H1 (cell line): Measurements from ENCODE around the gene AFAP1L1. TPM values are rescaled to one million over a fixed set of nuclear protein-coding genes. Genes with fewer than 3 reads are reported as not detected.

Experiments
- CTCF ChIA-PET: fragments of 300-600 bp; sonication (Branson Sonifier 250); formaldehyde crosslinking; loops from one replicate; lab custom pipeline; 2021; ENCODE audit not compliant: partially characterized antibody; lab: Charles Lee
- POLR2A ChIA-PET: fragments of 300-600 bp; sonication (Branson Sonifier 250); formaldehyde crosslinking; loops from one replicate; lab custom pipeline; 2021; ENCODE audit warnings: inconsistent platforms; ENCODE audit not compliant: partially characterized antibody; lab: Charles Lee
- DNase-seq, 2 experiments: peaks; one replicate each; pipeline versions ENCODE4 v3.0.0 to v3.0.0-alpha.2; 2010 to 2022; ENCODE audit warnings: low spot score in 2 of 2, low read depth in 1 of 2, mixed read lengths in 1 of 2
- FAIRE-seq: peaks from 2 replicates; lab custom pipeline; 2011; peaks lifted over from hg19 to GRCh38; lab: Jason Lieb, UNC
- H2AFZ ChIP-seq: 2 replicates; pipeline ENCODE4 v1.8.1; 2012; ENCODE audit warnings: low read length, inconsistent platforms
- H2AK5ac ChIP-seq: 2 replicates; pipeline ENCODE4 v1.6.1; 2013; ENCODE audit warnings: low read depth, low read length
- H2BK120ac ChIP-seq: replicated peaks from 2 replicates; pipeline ENCODE3; 2013; ENCODE audit warnings: low read depth, low read length, inconsistent platforms
- H2BK12ac ChIP-seq: 2 replicates; pipeline ENCODE4 v1.6.1; 2013; ENCODE audit warnings: low read depth, low read length
- H2BK15ac ChIP-seq: 2 replicates; pipeline ENCODE4 v1.6.1; 2013; ENCODE audit warnings: low read length
- H2BK20ac ChIP-seq: 2 replicates; pipeline ENCODE4 v1.6.1; 2013; ENCODE audit warnings: low read length
- H2BK5ac ChIP-seq: 2 replicates; pipeline ENCODE4 v1.6.1; 2013; ENCODE audit warnings: low read depth, low read length
- H3K14ac ChIP-seq: 2 replicates; pipeline ENCODE4 v1.6.1; 2013; ENCODE audit warnings: inconsistent platforms; ENCODE audit not compliant: insufficient read length
- H3K18ac ChIP-seq: 2 replicates; pipeline ENCODE4 v1.6.1; 2013; ENCODE audit warnings: low read length; ENCODE audit errors: extremely low read depth
- H3K23ac ChIP-seq: 2 replicates; pipeline ENCODE4 v1.6.1; 2013; ENCODE audit warnings: inconsistent platforms; ENCODE audit not compliant: insufficient read length
- H3K23me2 ChIP-seq: 2 replicates; pipeline ENCODE4 v1.6.1; 2013; ENCODE audit warnings: low read depth, low read length
- H3K27ac ChIP-seq: 2 replicates; pipeline ENCODE4 v1.6.1; 2011; ENCODE audit warnings: low read depth, low read length, inconsistent platforms
- H3K27me3 ChIP-seq, 4 experiments: replicated peaks in 1 of 4; 1 replicate in 1 of 4; 2 replicates in 3 of 4; pipeline versions ENCODE4 v1.6.1 to v1.8.1; 2011 to 2013; ENCODE audit warnings: low read length in 3 of 4, mild to moderate bottlenecking in 3 of 4, inconsistent platforms in 2 of 4, mixed read lengths in 2 of 4, moderate library complexity in 1 of 4; ENCODE audit not compliant: control insufficient read depth in 3 of 4, insufficient read depth in 3 of 4; ENCODE audit errors: extremely low read depth in 1 of 4
- H3K36me3 ChIP-seq, 4 experiments: 2 replicates each; pipeline versions ENCODE4 v1.6.1 to v1.8.1; 2011 to 2013; ENCODE audit warnings: mild to moderate bottlenecking in 4 of 4, low read length in 3 of 4, moderate library complexity in 2 of 4, control low read depth in 1 of 4, inconsistent platforms in 1 of 4; ENCODE audit not compliant: insufficient read depth in 4 of 4, control insufficient read depth in 2 of 4
- H3K4ac ChIP-seq: replicated peaks from 2 replicates; pipeline ENCODE3; 2013; ENCODE audit warnings: low read length, low read depth, mixed read lengths, inconsistent platforms; ENCODE audit not compliant: insufficient read length
- H3K4me1 ChIP-seq, 4 experiments: replicated peaks in 1 of 4; 1 replicate in 1 of 4; 2 replicates in 3 of 4; pipeline versions ENCODE4 v1.6.1 to v1.8.1; 2011 to 2013; ENCODE audit warnings: low read length in 3 of 4, inconsistent platforms in 2 of 4, mixed read lengths in 1 of 4; ENCODE audit not compliant: insufficient read depth in 4 of 4, control insufficient read depth in 3 of 4
- H3K4me2 ChIP-seq, 2 experiments: 2 replicates each; pipeline versions ENCODE4 v1.6.1 to v1.8.1; 2011 to 2013; ENCODE audit warnings: low read depth in 2 of 2, low read length in 2 of 2, control low read depth in 1 of 2, inconsistent platforms in 1 of 2, mild to moderate bottlenecking in 1 of 2; ENCODE audit not compliant: insufficient read depth in 1 of 2
- H3K4me3 ChIP-seq, 4 experiments: fragments of 200-600, 300-600 bp in 1 of 4; sonication (generic), shearing (Covaris generic), sonication (Bioruptor Twin) in 1 of 4; 2 replicates each; pipeline versions ENCODE4 v1.5.1 to v1.8.1; 2011 to 2016; ENCODE audit warnings: low read length in 4 of 4, low read depth in 3 of 4, control low read depth in 2 of 4, inconsistent platforms in 2 of 4, mild to moderate bottlenecking in 2 of 4, mixed read lengths in 1 of 4, moderate library complexity in 1 of 4; ENCODE audit not compliant: insufficient read depth in 2 of 4; ENCODE audit errors: extremely low read depth in 1 of 4
- H3K56ac ChIP-seq: replicated peaks from 2 replicates; pipeline ENCODE3; 2013; ENCODE audit warnings: low read depth, mild to moderate bottlenecking, mixed read lengths, low read length, inconsistent platforms; ENCODE audit not compliant: insufficient read length
- H3K79me1 ChIP-seq: 2 replicates; pipeline ENCODE4 v1.6.1; 2013; ENCODE audit warnings: low read depth, low read length, control low read depth
- H3K79me2 ChIP-seq, 2 experiments: 2 replicates each; pipeline versions ENCODE4 v1.6.1 to v1.8.1; 2012 to 2013; ENCODE audit warnings: low read length in 2 of 2, mild to moderate bottlenecking in 2 of 2, inconsistent platforms in 1 of 2; ENCODE audit not compliant: insufficient read depth in 2 of 2, control insufficient read depth in 1 of 2
- H3K9ac ChIP-seq, 4 experiments: replicated peaks in 1 of 4; 1 replicate in 1 of 4; 2 replicates in 3 of 4; pipeline versions ENCODE4 v1.6.1 to v1.8.1; 2011 to 2013; ENCODE audit warnings: low read depth in 3 of 4, low read length in 3 of 4, control low read depth in 2 of 4, mild to moderate bottlenecking in 2 of 4, moderate library complexity in 2 of 4, inconsistent platforms in 1 of 4; ENCODE audit errors: extremely low read depth in 1 of 4
- H3K9me3 ChIP-seq, 2 experiments: 2 replicates each; pipeline versions ENCODE4 v1.6.1 to v1.8.1; 2012 to 2013; ENCODE audit warnings: mild to moderate bottlenecking in 2 of 2, moderate library complexity in 2 of 2, control low read depth in 1 of 2, inconsistent platforms in 1 of 2, low read depth in 1 of 2, low read length in 1 of 2, mixed read lengths in 1 of 2; ENCODE audit not compliant: insufficient read depth in 2 of 2
- H4K20me1 ChIP-seq, 2 experiments: replicated peaks in 1 of 2; 2 replicates each; pipeline versions ENCODE3 to v1.8.1; 2011 to 2013; ENCODE audit warnings: inconsistent platforms in 2 of 2, low read length in 2 of 2, mild to moderate bottlenecking in 1 of 2; ENCODE audit not compliant: insufficient read depth in 2 of 2, control insufficient read depth in 1 of 2
- H4K5ac ChIP-seq: 2 replicates; pipeline ENCODE4 v1.6.1; 2013; ENCODE audit warnings: low read length, low read depth, mixed read lengths, inconsistent platforms; ENCODE audit not compliant: insufficient read length
- H4K8ac ChIP-seq: 2 replicates; pipeline ENCODE4 v1.8.0; 2013; ENCODE audit warnings: mild to moderate bottlenecking, moderate library complexity, low read length, inconsistent platforms; ENCODE audit not compliant: insufficient read depth; ENCODE audit errors: extremely low read depth
- H4K91ac ChIP-seq: replicated peaks from 2 replicates; pipeline ENCODE3; 2013; ENCODE audit warnings: low read length, mixed read lengths, inconsistent platforms; ENCODE audit not compliant: insufficient read length
- GTF2F1 ChIP-seq: IDR thresholded peaks from 2 replicates; pipeline ENCODE4 v1.6.1; 2012; ENCODE audit warnings: low read depth, low read length, improper control_type of control experiment, borderline replicate concordance
- NANOG ChIP-seq: IDR thresholded peaks from 2 replicates; pipeline ENCODE4 v1.6.1; 2011; ENCODE audit warnings: low read length, low read depth, mild to moderate bottlenecking, inconsistent platforms; ENCODE audit not compliant: insufficient read depth, poor library complexity, severe bottlenecking
- NRF1 ChIP-seq: IDR thresholded peaks from 2 replicates; pipeline ENCODE4 v1.6.1; 2011; ENCODE audit warnings: mild to moderate bottlenecking, low read depth, low read length, improper control_type of control experiment
- POU5F1 ChIP-seq: IDR thresholded peaks from 2 replicates; pipeline ENCODE4 v1.6.1; 2011; ENCODE audit warnings: low read depth, mild to moderate bottlenecking, low read length, moderate library complexity
- RFX5 ChIP-seq: IDR thresholded peaks from 2 replicates; pipeline ENCODE4 v1.6.1; 2011; ENCODE audit warnings: low read depth, low read length, improper control_type of control experiment, borderline replicate concordance
- SAP30 ChIP-seq: fragments of 300-600 bp; sonication (generic); IDR thresholded peaks from 2 replicates; pipeline ENCODE4 v1.7.1; 2012; ENCODE audit warnings: low read length, moderate library complexity, mild to moderate bottlenecking, inconsistent platforms; ENCODE audit not compliant: insufficient read depth, insufficient replicate concordance
- WGBS, 2 experiments: shearing (Covaris generic) in 1 of 2; methylation state at CpG; one replicate each; pipeline versions ENCODE4 v1.1.6 to v1.1.7; 2013 to 2015; ENCODE audit warnings: low lambda C conversion rate in 2 of 2, mixed read lengths in 2 of 2, inconsistent platforms in 1 of 2, low coverage in 1 of 2, missing lambda C conversion rate in 1 of 2; ENCODE audit not compliant: insufficient replicate concordance in 2 of 2, insufficient coverage in 1 of 2, insufficient read length in 1 of 2; ENCODE audit errors: extremely low coverage in 1 of 2, missing lambda C conversion rate in 1 of 2; 5-methylcytosine and 5-hydroxymethylcytosine counted together
- polyA plus RNA-seq, 7 experiments: library from polyadenylated mRNA; depleted of rRNA in 3 of 7; stranded (reverse) in 5 of 7; unstranded in 2 of 7; fragments of >200 nt in 5 of 7; fragments of 200-250 nt in 2 of 7; gene quantifications; 1 replicate in 5 of 7; 2 replicates in 1 of 7; 4 replicates in 1 of 7; pipeline versions ENCODE4 v1.2.1 to v1.2.3, GENCODE V29; 2011 to 2013; ENCODE audit warnings: missing spikeins in 2 of 7, mixed read lengths in 2 of 7
- total RNA-seq: library from RNA; stranded (reverse); fragmentation: NEBNext Ultra II Directional; extraction: Animal tissue kit (Norgen Biotek cat#: 25700); gene quantifications from 2 replicates; pipeline ENCODE4 v1.2.1, GENCODE V29; 2021
- TF ChIP-seq, protein P1 (sequence below): IDR thresholded peaks from 2 replicates; pipeline ENCODE4 v1.6.1; 2011; ENCODE audit warnings: low read depth, mild to moderate bottlenecking, low read length; ENCODE audit not compliant: insufficient read depth

The AFAP1L1 gene
- total and polyA plus RNA-seq, 2 of the 8 experiments (the other 6 are each of a cell fraction or from before 2014, with no cell fraction given): 0.79 to 4.7 TPM

DNA sequence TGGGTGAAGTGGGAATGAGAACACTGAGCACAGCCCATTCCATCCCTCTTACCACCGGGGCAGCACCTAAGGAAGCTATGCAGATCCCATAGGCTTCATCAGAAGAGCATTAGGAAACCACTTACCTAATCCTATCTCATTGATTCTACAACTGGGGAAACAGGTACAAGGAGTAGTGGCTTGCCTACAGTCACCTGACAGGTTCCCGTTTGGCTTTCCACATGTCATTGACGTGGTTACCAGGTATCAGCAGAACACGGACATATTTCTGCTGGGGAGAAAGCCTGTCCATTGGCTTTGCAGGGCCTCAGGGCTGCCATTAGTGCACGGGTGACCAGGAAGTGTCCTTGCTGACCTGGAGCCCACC lies 11.3 kb downstream of the AFAP1L1 start:
- WGBS, 2 experiments: 87% methylated on average over 5 of the region's 5 CpGs; no CpG with 5 or more reads in 1 of the 2 experiments
- DNase-seq (no peak), FAIRE-seq (no peak)
- Histone ChIP-seq H3K9ac (no peak overlapping the region), H3K4ac (no peak overlapping the region), H3K18ac (no peak overlapping the region), H4K20me1 (no peaks in the 10 kb centered on the region), H3K4me2 (no peak overlapping the region), H2AK5ac (no peak overlapping the region), H3K4me3 (no peak overlapping the region), H3K27ac (no peak overlapping the region), H2BK12ac (no peak overlapping the region), H3K56ac (no peak overlapping the region), H4K5ac (no peak overlapping the region), H4K91ac (no peak overlapping the region), H2AFZ (no peak overlapping the region), H3K4me1 (no peaks in the 10 kb centered on the region), H2BK15ac (no peak overlapping the region), H2BK20ac (no peak overlapping the region), H3K9me3 (no peaks in the 10 kb centered on the region), H3K79me2 (no peaks in the 10 kb centered on the region), H3K79me1 (no peaks in the 10 kb centered on the region), H2BK5ac (no peak overlapping the region), H3K27me3 (no peaks in the 10 kb centered on the region; a peak in 1 of 7 replicates), H2BK120ac (no peak overlapping the region), H3K36me3 (no peaks in the 10 kb centered on the region; a peak in 1 of 8 replicates), H3K23me2 (no peaks in the 10 kb centered on the region), H3K14ac (no peak overlapping the region), H4K8ac (no peak overlapping the region), H3K23ac (no peak overlapping the region)
- POLR2A ChIA-PET: no interaction called here
- CTCF ChIA-PET: interaction anchor here (1.1 to 1.5 kb wide), 2 partner anchors 14 to 23 kb away, joined by 3 to 4 read pairs; no protein-coding TSS in a partner anchor
- no peak for TF ChIP-seq SAP30
- no peak for TF ChIP-seq GTF2F1
- TF ChIP-seq RFX5: no peak
- TF ChIP-seq POU5F1: no peak
- TF ChIP-seq NANOG: no peak
- TF ChIP-seq NRF1: no peak
- TF ChIP-seq, protein P1, sequence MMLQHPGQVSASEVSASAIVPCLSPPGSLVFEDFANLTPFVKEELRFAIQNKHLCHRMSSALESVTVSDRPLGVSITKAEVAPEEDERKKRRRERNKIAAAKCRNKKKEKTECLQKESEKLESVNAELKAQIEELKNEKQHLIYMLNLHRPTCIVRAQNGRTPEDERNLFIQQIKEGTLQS: no peak
